ENCODE data around the gene MLYCD.

The MLYCD gene

DNA sequence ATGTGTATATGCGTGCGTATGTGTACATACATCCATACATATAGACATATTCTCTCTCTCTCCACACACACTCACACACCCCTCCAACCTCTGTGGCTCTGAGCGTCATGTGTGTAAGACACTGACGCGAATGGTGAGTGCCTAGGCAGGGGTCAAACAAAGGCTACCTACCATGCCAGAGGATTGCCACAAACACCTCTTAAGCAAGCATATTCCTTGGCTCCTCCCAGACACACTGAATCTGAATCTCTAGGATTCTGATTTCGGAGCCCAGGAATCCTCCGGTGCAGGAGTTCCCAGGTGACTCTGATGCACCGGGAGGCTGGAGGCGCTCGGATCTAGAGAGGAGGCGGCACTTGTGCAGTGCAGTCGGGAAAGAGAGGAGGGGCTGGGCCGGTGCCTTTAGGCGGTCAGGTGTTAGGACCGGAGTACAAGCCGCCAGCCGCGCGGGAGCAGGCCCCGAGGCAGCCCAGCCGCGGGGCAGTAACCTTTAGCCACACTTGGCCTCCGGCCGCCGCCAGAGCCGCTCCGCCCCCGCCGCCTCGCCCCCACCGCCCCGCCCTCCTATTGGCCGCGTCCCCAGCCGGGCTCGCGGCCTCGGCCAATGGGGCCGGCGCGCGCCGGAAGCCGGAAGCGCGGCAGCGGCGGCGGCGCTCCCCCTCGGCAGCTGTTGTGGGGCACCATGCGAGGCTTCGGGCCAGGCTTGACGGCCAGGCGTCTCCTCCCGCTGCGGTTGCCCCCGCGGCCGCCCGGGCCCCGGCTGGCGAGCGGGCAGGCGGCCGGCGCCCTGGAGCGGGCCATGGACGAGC is at the start of gene MLYCD:
TSS of gene MLYCD (plus strand) at position 653 of the 809 bp plus-strand sequence. CDS start at position 683, 30 bp downstream.
- Histone ChIP-seq H3K27ac (ENCODE audit: poor library complexity, severe bottlenecking) (no peak within 1 kb of the TSS), H3K9me3 (ENCODE audit: severe bottlenecking) (no peaks in the 10 kb centered on the region), H3K4me1 (ENCODE audit: insufficient read depth, poor library complexity, severe bottlenecking) (no peaks in the 10 kb centered on the region), H3K36me3 (ENCODE audit: low read depth) (no peaks in the 10 kb centered on the region), H3K4me3 (ENCODE audit: severe bottlenecking) (peak within 1 kb of the TSS; percentile 98), H3K27me3 (ENCODE audit: insufficient read depth, poor library complexity, severe bottlenecking) (no peaks in the 10 kb centered on the region)
- TF ChIP-seq CTCF (IDR thresholded peaks at IDR 0.05; ENCODE audit: poor library complexity, severe bottlenecking): no peak
- peak; percentile 82 for ATAC-seq (ENCODE audit: low read depth)
- no peak for DNase-seq (ENCODE audit: low spot score)

GRCh38 chr16:83849421-83849820 is 49.5 kb upstream of the MLYCD start:
- no peak overlapping the region for H3K4me3 ChIP-seq (ENCODE audit: severe bottlenecking)
- no peaks in the 10 kb centered on the region for H3K9me3 ChIP-seq (ENCODE audit: severe bottlenecking)
- H3K36me3 ChIP-seq (ENCODE audit: low read depth): no peaks in the 10 kb centered on the region
- DNase-seq (ENCODE audit: low spot score) (no peak), ATAC-seq (ENCODE audit: low read depth) (no peak)
- no peak for TF ChIP-seq CTCF (IDR thresholded peaks at IDR 0.05; ENCODE audit: poor library complexity, severe bottlenecking)
- no peak overlapping the region for H3K27ac ChIP-seq (ENCODE audit: poor library complexity, severe bottlenecking)
- H3K27me3 ChIP-seq (ENCODE audit: insufficient read depth, poor library complexity, severe bottlenecking): no peaks in the 10 kb centered on the region
- no peaks in the 10 kb centered on the region for H3K4me1 ChIP-seq (ENCODE audit: insufficient read depth, poor library complexity, severe bottlenecking)

DNA sequence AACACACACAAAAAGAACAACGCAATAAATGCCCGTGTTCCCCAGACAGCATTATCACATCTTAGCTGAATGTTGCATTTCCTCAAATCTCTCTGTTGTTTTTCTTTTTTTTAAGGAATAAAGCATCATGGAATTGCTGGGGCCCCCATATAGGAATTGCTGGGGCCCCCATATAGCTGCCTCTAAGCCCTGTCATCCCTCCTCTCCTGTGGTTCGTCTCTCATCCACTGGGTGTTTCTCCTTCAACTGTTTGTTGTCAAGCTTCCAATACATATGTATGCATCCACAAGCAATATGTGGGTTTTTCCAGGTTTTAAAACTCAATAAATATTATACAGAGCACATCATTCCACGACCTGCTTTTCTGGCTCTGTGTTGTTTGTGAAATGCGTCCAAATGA is 48.0 kb upstream of the MLYCD start:
- H3K27me3 ChIP-seq (ENCODE audit: insufficient read depth, poor library complexity, severe bottlenecking): no peaks in the 10 kb centered on the region
- no peaks in the 10 kb centered on the region for H3K9me3 ChIP-seq (ENCODE audit: severe bottlenecking)
- H3K4me3 ChIP-seq (ENCODE audit: severe bottlenecking): no peak overlapping the region
- no peaks in the 10 kb centered on the region for H3K36me3 ChIP-seq (ENCODE audit: low read depth)
- DNase-seq (ENCODE audit: low spot score) (no peak), ATAC-seq (ENCODE audit: low read depth) (no peak)
- no peak for TF ChIP-seq CTCF (IDR thresholded peaks at IDR 0.05; ENCODE audit: poor library complexity, severe bottlenecking)
- no peaks in the 10 kb centered on the region for H3K4me1 ChIP-seq (ENCODE audit: insufficient read depth, poor library complexity, severe bottlenecking)
- H3K27ac ChIP-seq (ENCODE audit: poor library complexity, severe bottlenecking): no peak overlapping the region

GRCh38 chr16:83851473-83851872 is 47.4 kb upstream of the MLYCD start:
- Histone ChIP-seq H3K27me3 (ENCODE audit: insufficient read depth, poor library complexity, severe bottlenecking) (no peaks in the 10 kb centered on the region), H3K4me3 (ENCODE audit: severe bottlenecking) (no peak overlapping the region), H3K4me1 (ENCODE audit: insufficient read depth, poor library complexity, severe bottlenecking) (no peaks in the 10 kb centered on the region), H3K36me3 (ENCODE audit: low read depth) (no peaks in the 10 kb centered on the region), H3K27ac (ENCODE audit: poor library complexity, severe bottlenecking) (no peak overlapping the region), H3K9me3 (ENCODE audit: severe bottlenecking) (no peaks in the 10 kb centered on the region)
- no peak for DNase-seq (ENCODE audit: low spot score)
- no peak for ATAC-seq (ENCODE audit: low read depth)
- no peak for TF ChIP-seq CTCF (IDR thresholded peaks at IDR 0.05; ENCODE audit: poor library complexity, severe bottlenecking)

DNA sequence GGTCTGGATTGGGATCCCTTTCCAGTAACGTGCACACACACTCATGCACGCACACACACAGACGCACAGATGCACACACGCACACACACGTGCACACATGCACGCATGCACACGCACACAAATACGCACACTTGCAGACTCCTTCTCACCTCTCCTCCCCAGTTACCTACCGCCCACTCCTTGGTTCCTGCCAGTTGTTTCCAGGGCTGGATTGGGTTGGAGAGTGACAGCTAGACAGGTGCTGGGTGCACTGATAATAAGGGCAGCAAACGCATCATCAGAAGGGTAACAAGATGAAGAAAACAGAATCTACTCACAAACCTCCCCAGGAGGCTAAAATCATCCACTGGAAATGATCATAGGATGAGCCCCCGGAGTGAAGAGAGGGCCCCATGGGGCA is 46.1 kb upstream of the MLYCD start:
- DNase-seq (ENCODE audit: low spot score) (no peak), ATAC-seq (ENCODE audit: low read depth) (no peak)
- no peak for TF ChIP-seq CTCF (IDR thresholded peaks at IDR 0.05; ENCODE audit: poor library complexity, severe bottlenecking)
- H3K4me1 ChIP-seq (ENCODE audit: insufficient read depth, poor library complexity, severe bottlenecking): no peaks in the 10 kb centered on the region
- no peaks in the 10 kb centered on the region for H3K9me3 ChIP-seq (ENCODE audit: severe bottlenecking)
- no peaks in the 10 kb centered on the region for H3K36me3 ChIP-seq (ENCODE audit: low read depth)
- H3K27me3 ChIP-seq (ENCODE audit: insufficient read depth, poor library complexity, severe bottlenecking): no peaks in the 10 kb centered on the region
- H3K4me3 ChIP-seq (ENCODE audit: severe bottlenecking): no peak overlapping the region
- no peak overlapping the region for H3K27ac ChIP-seq (ENCODE audit: poor library complexity, severe bottlenecking)

All from RWPE2 (cell line).